Islet precursor cell (in vitro differentiated cells): ENCODE measurements around the gene PRDM15.

Source experiments
- DNase-seq: peaks from one replicate; pipeline ENCODE4 v3.0.0-alpha.2; 2018

PRDM15 gene, protein sequence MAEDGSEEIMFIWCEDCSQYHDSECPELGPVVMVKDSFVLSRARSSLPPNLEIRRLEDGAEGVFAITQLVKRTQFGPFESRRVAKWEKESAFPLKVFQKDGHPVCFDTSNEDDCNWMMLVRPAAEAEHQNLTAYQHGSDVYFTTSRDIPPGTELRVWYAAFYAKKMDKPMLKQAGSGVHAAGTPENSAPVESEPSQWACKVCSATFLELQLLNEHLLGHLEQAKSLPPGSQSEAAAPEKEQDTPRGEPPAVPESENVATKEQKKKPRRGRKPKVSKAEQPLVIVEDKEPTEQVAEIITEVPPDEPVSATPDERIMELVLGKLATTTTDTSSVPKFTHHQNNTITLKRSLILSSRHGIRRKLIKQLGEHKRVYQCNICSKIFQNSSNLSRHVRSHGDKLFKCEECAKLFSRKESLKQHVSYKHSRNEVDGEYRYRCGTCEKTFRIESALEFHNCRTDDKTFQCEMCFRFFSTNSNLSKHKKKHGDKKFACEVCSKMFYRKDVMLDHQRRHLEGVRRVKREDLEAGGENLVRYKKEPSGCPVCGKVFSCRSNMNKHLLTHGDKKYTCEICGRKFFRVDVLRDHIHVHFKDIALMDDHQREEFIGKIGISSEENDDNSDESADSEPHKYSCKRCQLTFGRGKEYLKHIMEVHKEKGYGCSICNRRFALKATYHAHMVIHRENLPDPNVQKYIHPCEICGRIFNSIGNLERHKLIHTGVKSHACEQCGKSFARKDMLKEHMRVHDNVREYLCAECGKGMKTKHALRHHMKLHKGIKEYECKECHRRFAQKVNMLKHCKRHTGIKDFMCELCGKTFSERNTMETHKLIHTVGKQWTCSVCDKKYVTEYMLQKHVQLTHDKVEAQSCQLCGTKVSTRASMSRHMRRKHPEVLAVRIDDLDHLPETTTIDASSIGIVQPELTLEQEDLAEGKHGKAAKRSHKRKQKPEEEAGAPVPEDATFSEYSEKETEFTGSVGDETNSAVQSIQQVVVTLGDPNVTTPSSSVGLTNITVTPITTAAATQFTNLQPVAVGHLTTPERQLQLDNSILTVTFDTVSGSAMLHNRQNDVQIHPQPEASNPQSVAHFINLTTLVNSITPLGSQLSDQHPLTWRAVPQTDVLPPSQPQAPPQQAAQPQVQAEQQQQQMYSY

DNA sequence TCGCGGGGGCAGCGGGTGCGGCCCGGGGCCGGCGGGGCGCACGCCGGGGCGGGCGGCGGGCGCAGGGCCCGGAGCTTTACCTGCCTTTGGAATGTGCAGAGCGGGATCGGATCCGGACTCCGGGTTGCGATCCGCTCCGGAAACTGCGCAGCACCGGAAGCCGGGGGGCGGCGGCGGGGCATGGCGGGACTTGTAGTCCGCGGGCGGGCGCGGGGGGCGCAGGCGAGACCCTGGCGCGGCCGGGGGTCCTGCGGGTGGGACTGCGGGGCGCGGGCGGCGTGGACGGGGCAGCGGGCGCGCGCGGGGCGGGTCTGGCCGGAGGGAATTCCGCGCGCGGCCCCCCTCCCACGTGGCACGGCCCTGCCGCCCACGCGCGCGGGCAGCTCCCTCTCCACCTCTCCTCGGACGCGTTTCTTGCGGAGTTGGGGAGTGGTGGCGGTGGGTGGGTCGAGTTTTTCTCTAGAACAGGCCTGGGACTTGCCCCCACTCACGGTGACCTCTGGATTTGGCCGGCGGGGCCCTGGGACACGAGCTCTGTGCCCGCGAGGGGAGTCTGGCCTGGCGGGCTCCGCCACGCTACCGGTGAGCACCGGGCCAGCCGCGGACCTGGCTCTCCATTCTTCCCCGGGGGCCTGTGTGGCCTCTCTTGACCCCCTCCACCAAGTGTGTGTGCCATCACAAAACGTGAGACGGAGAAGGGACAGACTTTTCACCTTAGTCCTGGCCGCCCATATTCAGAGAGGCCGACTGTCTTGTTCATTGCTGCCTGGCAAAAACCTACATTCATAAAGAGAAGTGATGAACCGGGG lies at the start of gene PRDM15:
Gene PRDM15, minus strand, starts transcription at position 155 of the 809 bp plus-strand sequence. CDS start 18,981 bp downstream, outside the sequence.
- peak; percentile 87 for DNase-seq

DNA sequence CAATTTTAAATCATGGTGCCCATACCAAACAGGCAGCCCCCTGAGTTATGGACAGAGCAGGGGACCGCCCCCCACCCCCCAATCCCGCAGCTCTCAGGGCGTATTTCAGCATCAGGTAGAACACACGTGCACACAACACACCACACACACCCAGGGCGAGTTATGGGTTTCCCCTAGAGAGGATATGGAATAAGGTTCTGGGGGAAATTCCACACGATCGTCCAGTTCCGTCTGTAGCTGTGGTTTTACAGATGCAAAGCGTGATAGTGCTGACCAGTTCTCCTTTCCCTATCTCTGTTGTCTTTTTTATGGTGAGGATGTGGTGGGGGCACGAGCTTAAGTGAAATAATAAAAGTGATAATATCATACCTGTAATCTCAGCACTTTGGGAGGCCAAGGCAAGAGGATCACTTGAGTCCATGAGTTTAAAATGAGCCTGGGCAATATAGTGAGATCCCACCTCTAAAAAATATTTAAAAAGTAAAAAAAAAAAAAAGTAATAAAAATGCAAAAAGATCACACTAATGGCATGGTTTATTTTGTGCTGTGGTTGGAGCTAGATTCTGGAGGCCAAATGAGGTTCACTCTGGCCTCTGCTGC lies 49.6 kb upstream of the PRDM15 start:
- no peak for DNase-seq

DNA sequence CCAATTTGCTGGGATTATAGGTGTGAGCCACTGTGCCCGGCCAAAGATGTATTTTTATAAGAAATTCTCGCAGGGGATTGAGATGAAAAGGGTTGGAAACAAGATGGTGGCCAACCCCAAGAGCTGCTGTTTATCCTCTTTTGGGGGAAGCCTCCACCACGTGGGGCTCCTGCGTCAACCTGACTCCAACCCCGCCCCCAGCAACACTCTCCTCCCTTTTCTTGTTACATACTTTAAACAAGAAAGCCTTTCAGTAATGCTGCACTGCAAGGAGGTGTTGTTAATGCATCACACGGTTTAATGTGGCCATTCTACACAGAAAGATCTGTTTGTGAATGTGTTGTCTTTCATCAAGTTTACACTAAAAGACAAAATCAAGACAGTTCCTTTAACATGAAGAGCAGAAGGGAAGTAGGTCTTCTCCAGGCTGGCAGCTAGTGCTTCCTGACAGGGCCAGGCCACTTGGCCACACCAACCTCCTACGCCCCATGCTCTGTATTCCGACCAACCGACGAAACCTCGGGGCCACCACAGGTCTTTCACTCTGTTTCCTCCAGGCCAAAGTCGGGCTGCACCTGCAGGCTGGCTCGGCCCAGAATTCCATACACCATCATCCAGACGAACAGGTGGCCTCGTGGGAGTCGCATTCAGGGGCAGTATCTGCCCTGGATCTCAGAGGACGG lies 48.7 kb upstream of the PRDM15 start:
- DNase-seq, result no peak

DNA sequence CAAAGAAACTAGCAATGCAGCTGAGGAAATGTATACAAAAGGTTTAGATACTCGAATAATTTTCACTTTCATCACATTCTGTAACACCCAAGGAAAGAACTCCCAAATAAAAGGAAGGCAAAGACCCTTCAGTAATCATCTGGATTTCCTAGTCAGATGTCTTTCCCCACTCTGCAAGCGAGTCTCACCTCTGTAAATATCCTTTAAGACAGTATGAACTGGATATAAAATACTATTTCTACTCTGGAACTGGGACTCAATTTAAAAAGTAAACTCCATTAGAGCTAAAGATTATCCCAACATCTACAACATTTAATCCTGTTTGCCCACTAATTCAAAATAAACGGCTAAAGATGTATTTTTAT lies 47.6 kb upstream of the PRDM15 start:
- DNase-seq, result no peak

DNA sequence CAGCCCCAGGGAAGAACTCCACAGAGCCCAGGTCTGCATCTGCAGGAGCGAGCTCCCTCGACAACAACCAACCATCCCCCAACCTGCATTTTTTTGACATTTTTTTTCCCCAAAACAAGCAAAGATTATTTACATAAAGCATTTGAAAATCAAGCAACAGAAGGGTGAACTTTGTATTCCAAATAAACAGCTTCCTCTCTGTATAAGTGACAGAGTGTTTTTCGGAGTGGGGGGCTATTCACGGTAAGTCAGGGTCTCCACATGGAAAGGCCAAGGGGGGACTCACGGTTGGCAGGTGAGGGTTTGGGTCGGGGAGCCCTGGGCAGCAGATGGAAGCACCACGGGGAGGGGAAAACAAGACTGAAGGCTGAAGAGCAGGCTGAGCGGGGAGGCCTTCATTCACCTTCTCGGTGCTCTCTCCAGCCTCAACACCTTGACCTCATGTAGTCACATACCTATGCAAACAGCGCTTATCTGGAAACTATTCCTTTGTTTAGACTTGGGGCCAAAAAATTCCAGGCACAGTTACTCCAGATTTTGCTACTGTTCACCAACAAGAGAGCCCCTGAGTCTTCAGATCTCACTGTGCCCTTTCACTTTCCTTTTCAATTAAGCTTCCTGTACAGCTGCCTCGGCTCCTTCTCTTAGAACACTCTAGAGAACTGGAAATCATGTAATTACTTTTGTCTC lies 47.1 kb upstream of the PRDM15 start:
- DNase-seq, result no peak

- DNase-seq, result no peak
These were observed 46.6 kb upstream of the PRDM15 start for GRCh38 chr21:41925767-41926116.

DNA sequence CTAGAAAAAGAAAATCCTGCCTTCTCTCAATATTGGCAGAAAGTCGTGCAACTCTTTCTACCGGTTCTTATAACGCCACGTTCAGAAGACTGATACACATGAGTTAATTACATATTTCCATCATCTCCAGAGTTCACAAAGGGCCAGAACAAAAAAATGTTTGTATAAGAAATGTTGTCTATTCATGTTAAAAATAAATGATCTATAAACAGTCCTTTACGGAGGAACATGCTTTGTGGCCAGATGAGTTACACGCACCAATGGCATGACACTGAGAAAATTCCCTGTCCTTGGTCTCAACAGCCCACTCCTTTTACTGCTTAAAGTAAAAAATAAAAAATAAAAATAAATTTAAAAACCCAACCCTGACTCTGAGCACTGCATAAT lies 45.2 kb upstream of the PRDM15 start:
- no peak for DNase-seq

GRCh38 chr21:41923631-41924367 lies 44.7 kb upstream of the PRDM15 start:
- no peak for DNase-seq

- DNase-seq, result no peak
These were observed 44.0 kb upstream of the PRDM15 start for GRCh38 chr21:41923186-41923585.

DNA sequence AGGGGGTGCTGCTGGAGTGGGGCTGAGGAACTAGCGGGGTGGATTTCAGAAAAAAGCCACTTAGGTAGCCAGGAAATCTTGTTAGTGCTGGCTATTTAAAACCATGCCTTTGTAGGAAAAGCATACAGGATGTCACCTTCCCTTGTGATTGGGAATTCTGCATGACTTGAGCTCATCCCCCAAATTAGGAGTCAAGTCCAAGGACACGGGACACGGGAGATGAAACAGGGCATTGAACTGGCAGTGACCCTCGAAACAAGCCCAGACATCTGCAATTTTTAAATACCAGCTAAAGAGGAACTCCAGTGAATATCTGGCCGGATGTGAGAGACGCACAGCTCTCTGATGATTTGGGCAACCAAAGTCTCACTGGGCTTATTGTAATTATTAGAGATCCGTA lies 41.9 kb upstream of the PRDM15 start:
- no peak for DNase-seq

- no peak for DNase-seq
These were observed 41.3 kb upstream of the PRDM15 start for GRCh38 chr21:41920476-41920875.

GRCh38 chr21:41919666-41920398 lies 40.7 kb upstream of the PRDM15 start:
- DNase-seq, result no peak

DNA sequence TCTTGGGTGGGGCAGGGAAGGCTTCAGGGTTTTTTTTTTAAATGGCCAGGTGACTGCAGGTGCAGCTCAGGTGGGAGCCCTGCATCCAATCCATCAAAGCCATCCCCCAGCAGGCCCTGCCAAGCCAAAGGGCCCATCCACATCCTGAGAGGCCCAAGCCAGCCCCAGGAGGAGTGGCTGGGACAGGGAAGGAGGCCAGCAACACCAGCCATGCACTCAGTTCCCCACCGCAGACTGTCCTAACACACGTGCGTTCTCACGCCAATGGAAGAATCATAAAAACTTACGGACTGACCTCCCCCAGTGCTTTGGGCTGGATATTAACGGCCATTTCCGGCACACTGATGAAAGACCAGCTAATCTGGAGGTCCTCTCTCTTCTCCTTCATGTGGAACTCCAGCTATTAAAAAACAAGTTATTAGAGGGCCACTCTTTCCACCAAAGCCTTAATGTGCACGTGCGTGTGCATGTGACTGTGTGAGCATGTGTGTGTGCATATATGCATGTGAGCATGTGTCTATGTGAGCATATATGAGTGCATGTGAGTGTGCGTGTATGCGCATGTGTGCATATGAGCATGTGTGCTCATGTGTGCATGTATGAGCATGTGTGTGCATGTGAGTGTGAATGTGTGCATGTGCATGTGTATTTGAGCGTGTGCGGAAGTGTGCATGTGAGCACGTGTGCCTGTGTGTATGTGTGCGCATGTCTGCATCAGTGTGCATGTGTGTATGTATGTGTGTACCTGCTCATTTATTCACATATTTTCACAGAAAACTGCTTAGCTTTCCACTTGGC lies 39.6 kb upstream of the PRDM15 start:
- DNase-seq, result no peak

DNA sequence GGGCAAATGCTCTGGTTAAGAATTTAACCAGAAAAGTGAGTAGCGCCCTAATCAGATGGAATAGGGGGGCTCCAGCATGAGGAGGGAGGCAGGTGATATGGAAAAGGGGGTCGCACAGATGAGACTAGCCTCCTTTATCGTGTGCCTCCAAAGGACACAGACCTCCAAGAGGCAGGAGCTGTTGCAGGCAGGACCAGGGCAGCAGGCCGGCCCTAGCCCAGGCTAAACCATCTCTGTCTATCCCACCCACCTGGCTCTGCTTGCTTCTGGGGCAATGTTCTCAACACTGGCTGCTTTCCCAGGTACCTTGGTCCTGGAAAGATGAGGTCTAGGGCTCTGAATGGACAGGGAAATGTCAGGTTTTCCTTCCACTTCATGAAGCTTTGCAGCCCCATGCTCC lies 38.4 kb upstream of the PRDM15 start:
- DNase-seq, result no peak

GRCh38 chr21:41916888-41917433 lies 37.8 kb upstream of the PRDM15 start:
- DNase-seq, result no peak

DNA sequence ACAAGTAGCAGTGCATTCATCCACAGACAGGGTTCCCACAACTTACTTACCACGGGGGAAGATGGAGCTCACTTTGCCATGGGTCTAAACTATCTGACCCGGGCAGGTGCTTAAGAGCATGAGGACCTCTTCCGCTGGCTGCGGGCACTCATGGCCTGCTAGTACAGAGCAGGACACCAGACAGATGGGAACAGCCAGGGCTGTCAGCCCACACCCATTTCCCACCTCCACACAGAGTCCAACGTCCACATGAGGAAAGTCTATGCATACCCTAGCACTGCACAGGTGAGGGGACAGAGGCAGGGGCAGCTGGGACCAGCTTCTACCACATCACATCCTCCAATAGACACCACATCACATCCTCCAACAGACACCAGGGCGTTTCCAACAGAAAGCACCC lies 35.8 kb upstream of the PRDM15 start:
- no peak for DNase-seq

GRCh38 chr21:41914358-41914757 lies 35.2 kb upstream of the PRDM15 start:
- DNase-seq, result no peak

DNA sequence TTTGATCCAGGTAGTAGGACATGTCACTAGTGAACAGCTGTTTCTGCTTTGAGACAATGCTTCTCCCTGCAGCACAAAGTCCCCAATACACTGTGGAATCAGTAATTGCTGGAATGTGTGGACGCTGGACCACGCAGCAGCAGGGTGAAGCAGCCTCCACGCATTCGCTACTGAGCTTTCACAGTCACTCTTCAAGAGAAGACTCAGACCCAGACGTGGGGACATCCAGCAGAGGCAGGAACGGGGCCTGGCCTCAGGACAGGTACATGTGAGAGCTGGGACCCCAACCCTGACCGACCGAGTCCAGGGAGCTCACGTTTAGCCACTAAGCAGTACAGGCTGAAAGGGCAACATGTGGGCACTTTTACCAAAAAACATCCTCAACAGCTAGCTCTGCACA lies 34.1 kb upstream of the PRDM15 start:
- no peak for DNase-seq

- no peak for DNase-seq
These were observed 29.7 kb upstream of the PRDM15 start for GRCh38 chr21:41908829-41909228.
